GM12864 (cell line): ENCODE data around the gene ASIC4.

Experiments
- DNase-seq: peaks from one replicate; pipeline ENCODE4 v3.0.0-alpha.2; 2011; ENCODE audit warnings: low read depth
- H3K4me3 ChIP-seq: 2 replicates; pipeline ENCODE4 v1.5.1; 2011; ENCODE audit warnings: mild to moderate bottlenecking, low read depth, low read length, control low read depth
- CTCF ChIP-seq: IDR thresholded peaks from 2 replicates; pipeline ENCODE4 v1.5.1; 2011; ENCODE audit warnings: low read depth, mild to moderate bottlenecking, moderate library complexity, low read length, control low read depth, inconsistent platforms; ENCODE audit errors: missing control alignments

The ASIC4 gene

DNA sequence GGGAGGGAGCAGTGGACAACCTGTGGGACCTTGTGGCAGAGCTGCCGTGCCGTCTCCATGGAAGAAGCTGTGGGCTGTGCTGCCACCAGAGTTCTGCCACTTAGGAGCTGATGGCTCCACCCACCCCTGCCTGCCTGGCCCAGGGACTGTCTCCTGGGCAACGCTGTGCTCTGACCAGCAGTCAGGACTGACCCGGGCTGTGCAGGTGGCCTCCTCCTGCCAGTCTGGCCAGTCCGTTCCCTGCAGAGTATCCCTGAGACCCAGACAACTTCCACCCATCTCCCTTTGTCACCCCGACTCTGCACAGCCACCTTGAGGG lies 12.8 kb downstream of the ASIC4 start:
- no peak for DNase-seq
- no peak overlapping the region for H3K4me3 ChIP-seq
- TF ChIP-seq CTCF: no peak

DNA sequence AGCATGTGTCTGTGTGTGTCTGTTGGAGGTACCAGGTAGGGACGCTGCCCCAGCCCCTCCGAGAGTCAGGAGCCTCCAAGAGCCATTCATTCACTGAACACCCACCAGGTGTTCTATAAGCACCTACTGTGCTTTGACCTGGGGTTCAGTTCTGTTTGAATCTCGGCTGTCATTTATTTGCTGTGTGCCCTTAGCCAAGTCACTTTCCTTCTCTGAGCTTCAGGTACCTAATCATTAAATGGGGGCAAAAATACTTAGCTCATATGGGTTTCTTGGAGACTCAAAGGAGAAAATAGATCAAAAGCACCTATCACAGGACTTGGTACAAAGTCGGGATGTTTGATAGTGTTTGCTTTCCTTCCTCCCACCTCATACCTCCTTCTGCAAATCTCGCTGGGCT lies 13.2 kb downstream of the ASIC4 start:
- no peak for TF ChIP-seq CTCF
- no peak for DNase-seq
- H3K4me3 ChIP-seq: no peak overlapping the region

GRCh38 chr2:219530048-219530963 lies 16.0 kb downstream of the ASIC4 start:
- H3K4me3 ChIP-seq: no peak overlapping the region
- DNase-seq: peak; percentile 43
- TF ChIP-seq CTCF: peak; percentile 95

DNA sequence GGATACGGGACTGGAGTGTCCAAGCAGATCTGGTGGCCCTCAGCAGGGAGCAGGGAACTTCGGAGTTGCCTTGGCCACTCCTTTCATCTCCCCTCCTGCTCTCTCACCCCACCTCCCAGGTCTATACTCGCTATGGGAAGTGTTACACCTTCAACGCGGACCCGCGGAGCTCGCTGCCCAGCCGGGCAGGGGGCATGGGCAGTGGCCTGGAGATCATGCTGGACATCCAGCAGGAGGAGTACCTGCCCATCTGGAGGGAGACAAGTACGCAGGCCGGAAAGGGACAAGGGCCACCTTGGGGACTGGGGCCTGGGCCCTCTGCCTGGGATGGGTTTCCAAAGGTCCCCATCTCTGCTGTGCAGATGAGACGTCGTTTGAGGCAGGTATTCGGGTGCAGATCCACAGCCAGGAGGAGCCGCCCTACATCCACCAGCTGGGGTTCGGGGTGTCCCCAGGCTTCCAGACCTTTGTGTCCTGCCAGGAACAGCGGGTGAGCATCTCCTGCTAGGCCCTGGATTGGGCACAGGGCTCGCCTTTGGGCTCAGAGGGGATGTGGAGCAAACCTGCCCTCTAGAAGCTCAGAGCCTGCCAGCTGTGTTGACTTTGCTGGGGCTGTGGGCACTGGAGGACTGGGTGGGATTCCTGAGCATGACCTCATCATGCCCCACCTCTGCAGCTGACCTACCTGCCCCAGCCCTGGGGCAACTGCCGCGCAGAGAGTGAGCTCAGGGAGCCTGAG lies 17.5 kb downstream of the ASIC4 start:
- no peak overlapping the region for H3K4me3 ChIP-seq
- no peak for DNase-seq
- no peak for TF ChIP-seq CTCF

- no peak overlapping the region for H3K4me3 ChIP-seq
- no peak for TF ChIP-seq CTCF
- DNase-seq: no peak
These were observed 18.0 kb downstream of the ASIC4 start for GRCh38 chr2:219532378-219532649.

GRCh38 chr2:219533930-219534661 lies 19.8 kb downstream of the ASIC4 start:
- no peak for DNase-seq
- H3K4me3 ChIP-seq: no peak overlapping the region
- TF ChIP-seq CTCF: no peak
